ENCODE data around the gene TEKT5.

TEKT5 gene

GRCh38 chr16:10579575-10579964 lies 115.2 kb downstream of the TEKT5 start:
- H3K79me2 ChIP-seq (ENCODE audit: insufficient read depth, low read length): no peaks in the 10 kb centered on the region
- TF ChIP-seq EZH2phosphoT487 (IDR thresholded peaks at IDR 0.05; ENCODE audit: borderline replicate concordance): no peak
- TF ChIP-seq CTCF (conservative IDR thresholded peaks at IDR 0.05; ENCODE audit: low read length): no peak
- no peak overlapping the region for H3K4me2 ChIP-seq (ENCODE audit: low read depth, low read length, poor library complexity, severe bottlenecking)
- H3K9me2 ChIP-seq (replicated peaks; ENCODE audit: low read depth, low read length): no peaks in the 10 kb centered on the region
- no peaks in the 10 kb centered on the region for H3K9me3 ChIP-seq (ENCODE audit: insufficient read depth, low read depth, low read length)
- H3F3A ChIP-seq (ENCODE audit: low read depth): no peaks in the 10 kb centered on the region
- no peak overlapping the region for H2AFZ ChIP-seq (ENCODE audit: low read length)
- H3K27me3 ChIP-seq (ENCODE audit: insufficient read depth, low read length, poor library complexity, severe bottlenecking): no peaks in the 10 kb centered on the region
- no peak overlapping the region for H3K4me3 ChIP-seq (ENCODE audit: low read length, poor library complexity, severe bottlenecking)
- no peaks in the 10 kb centered on the region for H4K20me1 ChIP-seq (ENCODE audit: insufficient read depth, low read length, poor library complexity, severe bottlenecking)
- H3K9ac ChIP-seq (ENCODE audit: low read depth, low read length, poor library complexity, severe bottlenecking): no peak overlapping the region
- no peaks in the 10 kb centered on the region for H3K4me1 ChIP-seq (ENCODE audit: insufficient read depth, low read length, poor library complexity, severe bottlenecking)
- no peaks in the 10 kb centered on the region for H3K36me3 ChIP-seq (ENCODE audit: insufficient read depth, low read length)

- Histone ChIP-seq H3K4me1 (ENCODE audit: insufficient read depth, low read length, poor library complexity, severe bottlenecking) (no peaks in the 10 kb centered on the region), H4K20me1 (ENCODE audit: insufficient read depth, low read length, poor library complexity, severe bottlenecking) (no peaks in the 10 kb centered on the region), H3K36me3 (ENCODE audit: insufficient read depth, low read length) (no peaks in the 10 kb centered on the region), H3F3A (ENCODE audit: low read depth) (no peaks in the 10 kb centered on the region), H3K9me2 (replicated peaks; ENCODE audit: low read depth, low read length) (no peaks in the 10 kb centered on the region), H3K4me2 (ENCODE audit: low read depth, low read length, poor library complexity, severe bottlenecking) (no peak overlapping the region), H3K27me3 (ENCODE audit: insufficient read depth, low read length, poor library complexity, severe bottlenecking) (no peaks in the 10 kb centered on the region), H3K79me2 (ENCODE audit: insufficient read depth, low read length) (no peaks in the 10 kb centered on the region), H2AFZ (ENCODE audit: low read length) (no peak overlapping the region), H3K4me3 (ENCODE audit: low read length, poor library complexity, severe bottlenecking) (no peak overlapping the region), H3K9me3 (ENCODE audit: insufficient read depth, low read depth, low read length) (no peaks in the 10 kb centered on the region), H3K9ac (ENCODE audit: low read depth, low read length, poor library complexity, severe bottlenecking) (no peak overlapping the region)
- TF ChIP-seq EZH2phosphoT487 (IDR thresholded peaks at IDR 0.05; ENCODE audit: borderline replicate concordance): no peak
- TF ChIP-seq CTCF (conservative IDR thresholded peaks at IDR 0.05; ENCODE audit: low read length): no peak
Measured at GRCh38 chr16:10578474-10579316, 116.0 kb downstream of the TEKT5 start.
